NCI-H2171 (cell line): ENCODE measurements around the gene TEX101.
A peak's percentile ranks its signal among the peaks of the same experiment; 100 is the strongest.

Source experiments
- DNase-seq: peaks from one replicate; lab custom pipeline; 2025; lab: John Stamatoyannopoulos, UW

TEX101 gene

DNA sequence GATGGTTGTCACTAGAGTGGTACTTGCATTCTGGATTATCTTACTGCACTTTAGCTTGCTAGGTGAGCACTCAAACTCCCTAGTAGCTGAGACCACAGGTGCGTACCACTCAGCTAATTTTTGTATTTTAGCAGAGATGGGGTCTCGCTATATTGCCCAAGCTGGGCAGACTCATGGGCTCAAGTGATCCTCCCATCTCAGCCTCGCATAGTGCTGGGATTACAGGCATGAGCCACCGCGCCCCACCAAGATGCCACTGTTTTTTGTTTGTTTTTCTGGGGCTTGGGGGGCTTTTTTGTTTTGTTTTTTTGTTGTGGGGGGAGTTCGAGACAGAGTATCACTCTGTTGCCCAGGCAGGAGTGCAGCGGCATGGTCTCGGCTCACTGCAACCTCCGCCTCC is 33.0 kb downstream of the TEX101 start:
- no peak for DNase-seq

DNA sequence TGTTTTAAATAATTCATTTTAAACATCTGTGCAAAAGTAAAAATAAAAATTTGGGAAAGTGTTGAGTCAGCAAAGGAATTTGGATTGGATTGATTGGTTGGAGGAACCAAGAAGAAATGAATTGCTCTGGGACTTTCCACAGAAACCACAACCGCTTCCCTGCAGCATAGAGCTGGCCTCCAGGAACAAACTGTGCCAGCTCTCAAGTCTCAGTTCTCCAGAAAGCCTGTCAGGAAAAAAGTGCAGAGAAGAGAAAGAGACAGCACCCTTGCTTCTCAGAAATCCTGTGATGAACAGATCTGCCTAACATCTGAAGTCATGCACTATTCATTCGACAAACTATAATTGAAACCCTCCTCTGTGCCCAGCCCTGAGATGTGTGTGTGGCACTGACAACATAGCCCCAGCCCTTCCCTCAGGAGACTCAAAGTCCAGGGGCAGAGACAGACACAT is 35.9 kb downstream of the TEX101 start:
- DNase-seq: no peak

DNA sequence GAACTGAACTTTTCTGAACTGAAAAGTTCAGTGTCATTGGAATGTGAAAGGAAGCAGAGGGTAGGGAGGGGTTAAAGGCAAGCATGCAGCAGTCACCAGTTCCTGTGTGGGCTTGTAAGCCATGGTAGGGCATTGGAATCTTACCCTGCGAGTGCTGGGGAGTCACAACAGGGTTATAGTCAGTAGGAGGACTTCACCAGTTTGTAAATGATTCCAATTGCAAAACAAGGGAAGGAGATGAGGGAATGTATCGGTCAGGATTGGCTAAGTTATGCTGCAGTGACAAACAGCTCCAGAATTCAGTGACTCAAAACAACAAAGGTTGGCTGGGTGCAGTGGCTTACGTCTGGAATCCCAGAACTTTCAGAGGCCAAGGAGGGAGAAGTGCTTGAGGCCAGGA is 37.9 kb downstream of the TEX101 start:
- no peak for DNase-seq

DNA sequence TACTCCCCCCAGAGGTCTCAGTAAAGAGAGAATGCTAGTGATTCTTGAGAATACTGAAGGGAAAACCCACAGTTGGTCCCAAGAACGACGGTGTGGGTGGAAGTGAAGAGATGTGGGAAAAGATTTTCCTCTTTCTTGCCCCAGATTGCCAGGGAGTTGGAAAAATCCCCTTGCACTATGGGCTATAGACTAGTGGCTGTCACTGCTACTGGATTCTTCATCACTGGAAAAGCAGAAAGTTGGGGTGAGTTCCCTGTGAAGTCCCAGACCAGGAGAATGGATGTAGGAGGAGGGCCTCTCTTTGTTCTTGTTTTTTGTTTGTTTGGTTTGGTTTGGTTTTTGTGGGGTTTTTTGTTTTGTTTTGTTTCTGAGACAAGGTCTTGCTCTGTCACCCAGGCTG is 39.3 kb downstream of the TEX101 start:
- no peak for DNase-seq

DNA sequence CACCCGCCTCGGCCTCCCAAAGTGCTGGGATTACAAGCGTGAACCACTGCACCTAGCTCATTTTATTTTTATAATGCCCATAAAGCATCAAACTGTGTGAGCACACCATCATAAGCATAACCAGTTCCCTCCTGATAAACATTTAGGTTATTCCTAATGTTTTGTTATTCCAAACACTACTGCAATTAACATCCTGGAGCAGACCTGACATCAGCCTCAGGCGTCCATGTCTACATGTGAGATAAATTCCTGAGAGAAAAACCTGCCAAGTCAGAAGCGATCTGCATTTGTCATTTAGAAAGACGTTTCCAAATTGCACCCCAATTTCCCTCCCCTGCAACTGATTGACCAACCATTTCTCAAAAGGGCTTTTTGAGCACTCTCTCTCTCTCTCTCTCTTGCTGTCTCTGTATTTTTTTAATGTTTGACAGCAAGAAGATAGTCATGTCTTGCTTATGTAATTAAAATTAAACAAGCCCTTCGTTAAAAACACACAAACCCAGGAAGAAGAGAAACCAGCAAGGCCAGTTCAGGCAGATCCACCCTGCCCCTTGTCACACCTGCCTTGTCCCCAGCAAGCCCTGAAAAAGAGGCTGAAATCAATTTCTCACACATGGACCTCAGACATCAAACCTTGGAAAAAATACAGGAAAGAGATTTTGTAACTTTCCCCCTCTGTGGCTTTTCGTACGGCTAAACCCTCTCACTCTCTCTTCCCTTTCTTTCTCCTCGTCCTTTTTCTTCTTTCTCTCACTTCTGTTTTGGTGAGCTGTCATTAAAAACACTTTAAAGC is 40.8 kb downstream of the TEX101 start:
- DNase-seq: no peak

DNA sequence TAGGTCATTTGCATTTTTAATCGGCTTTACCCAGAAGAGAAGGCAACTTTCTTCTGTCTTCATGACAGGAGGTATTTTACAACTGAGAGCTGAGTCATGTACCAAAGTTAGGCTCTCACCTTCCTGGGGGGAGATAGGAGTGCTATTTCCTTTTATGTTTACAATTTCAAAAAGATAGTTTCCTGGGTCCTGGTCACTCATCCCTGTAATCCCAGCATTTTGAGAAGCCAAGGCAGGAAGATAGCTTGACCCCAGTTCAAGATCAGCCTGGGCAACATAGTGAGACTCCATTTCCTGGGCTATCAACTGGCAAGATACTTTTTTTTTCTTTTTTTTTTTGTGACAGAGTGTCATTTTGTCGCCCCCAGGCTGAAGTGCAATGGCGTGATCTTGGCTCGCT is 43.1 kb downstream of the TEX101 start:
- no peak for DNase-seq

DNA sequence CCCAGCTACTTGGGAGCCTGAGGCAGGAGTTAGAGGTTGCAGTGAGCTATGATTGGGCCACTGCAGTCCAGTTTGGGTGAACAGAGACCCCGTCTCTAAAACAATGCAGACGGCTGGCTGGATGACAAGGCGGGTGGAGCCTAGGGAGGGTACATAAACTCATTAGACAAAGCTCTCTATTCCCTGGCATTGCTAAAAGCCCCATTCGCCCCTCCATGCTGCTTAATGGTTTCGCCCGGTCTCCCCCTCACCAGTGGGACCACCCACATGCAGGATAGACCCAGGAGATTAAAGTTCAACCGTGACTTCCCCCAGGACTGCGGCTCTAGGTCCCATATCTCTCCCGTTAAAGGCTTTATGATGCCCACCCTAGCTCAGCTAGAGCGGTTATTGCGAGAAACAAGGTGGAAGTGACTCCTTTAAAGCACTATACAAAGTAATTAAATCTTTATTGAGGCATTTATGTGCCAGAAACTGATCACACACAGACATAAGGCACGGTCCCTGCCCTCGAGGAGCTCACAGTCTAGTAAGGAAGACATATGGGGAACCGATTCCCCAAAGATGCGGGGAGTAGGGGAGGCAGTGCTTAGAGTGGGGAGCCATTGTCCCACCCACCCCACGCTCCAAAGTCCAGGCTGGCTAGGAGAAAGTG is 45.8 kb downstream of the TEX101 start:
- DNase-seq: no peak

DNA sequence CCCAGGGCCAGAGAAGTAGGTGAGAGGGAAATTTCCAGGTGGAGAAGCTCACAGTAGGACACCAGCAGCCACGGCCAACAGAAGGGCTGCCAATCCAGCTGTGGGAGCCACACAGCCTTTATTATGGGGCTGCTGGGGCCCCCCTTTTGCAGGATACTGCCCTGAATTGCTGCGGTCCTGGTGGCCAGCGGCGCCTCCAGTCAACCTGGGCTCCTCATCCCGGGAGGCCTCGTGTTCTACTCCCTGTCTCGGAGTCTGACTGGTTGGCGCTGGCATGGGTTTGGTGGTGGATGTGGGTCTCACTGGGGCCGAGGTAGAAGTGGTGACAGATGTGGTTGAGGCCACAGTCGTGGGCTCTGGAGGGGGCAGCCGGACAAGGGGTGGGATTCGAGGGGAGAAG is 46.6 kb downstream of the TEX101 start:
- no peak for DNase-seq

DNA sequence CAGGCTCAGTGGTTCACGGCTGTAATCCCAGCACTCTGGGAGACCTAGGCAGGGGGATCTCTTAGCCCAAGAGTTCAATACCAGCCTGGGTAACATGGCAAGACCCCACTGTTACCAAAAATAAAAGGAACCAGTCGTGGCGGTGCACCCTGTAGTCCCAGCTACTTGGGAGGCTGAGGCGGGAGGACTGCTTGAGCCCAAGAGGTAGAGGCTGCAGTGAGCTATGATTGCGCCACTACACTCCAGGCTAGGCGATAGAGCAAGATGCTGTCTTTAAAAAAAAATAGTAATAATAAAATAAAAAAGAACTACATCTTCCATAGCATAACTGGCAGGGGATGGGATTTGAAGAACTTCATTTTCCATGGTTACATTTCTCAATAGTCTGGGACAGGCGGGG is 47.7 kb downstream of the TEX101 start:
- DNase-seq: no peak

DNA sequence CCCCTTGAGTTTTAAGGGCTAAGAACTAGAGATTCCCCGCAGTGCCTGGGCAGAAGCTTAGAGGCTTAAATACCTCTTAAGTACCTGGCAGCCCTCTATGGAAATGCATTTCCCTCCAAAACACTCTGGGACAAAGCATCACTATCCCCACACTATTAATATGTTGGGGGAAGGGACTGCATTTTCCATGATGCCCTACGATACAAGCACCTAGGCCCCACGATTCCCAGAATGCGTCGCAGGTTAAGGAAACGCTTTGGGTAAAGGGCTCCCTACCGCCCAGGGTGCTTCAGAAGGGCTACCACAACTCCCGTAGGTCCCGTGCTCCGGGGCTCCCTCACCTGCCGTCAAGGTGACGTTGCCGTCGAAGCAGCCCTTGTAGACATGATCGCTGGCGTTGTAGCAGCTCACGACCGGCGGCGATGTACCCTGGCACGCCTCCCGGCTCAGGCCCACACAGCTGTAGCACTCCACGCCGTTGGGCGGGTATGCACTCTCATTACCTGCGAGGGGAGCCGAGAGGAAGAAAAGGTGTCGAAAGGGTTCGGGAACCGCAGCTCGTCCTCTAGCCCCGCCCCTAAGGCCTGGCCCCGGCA is 48.2 kb downstream of the TEX101 start:
- no peak for DNase-seq

DNA sequence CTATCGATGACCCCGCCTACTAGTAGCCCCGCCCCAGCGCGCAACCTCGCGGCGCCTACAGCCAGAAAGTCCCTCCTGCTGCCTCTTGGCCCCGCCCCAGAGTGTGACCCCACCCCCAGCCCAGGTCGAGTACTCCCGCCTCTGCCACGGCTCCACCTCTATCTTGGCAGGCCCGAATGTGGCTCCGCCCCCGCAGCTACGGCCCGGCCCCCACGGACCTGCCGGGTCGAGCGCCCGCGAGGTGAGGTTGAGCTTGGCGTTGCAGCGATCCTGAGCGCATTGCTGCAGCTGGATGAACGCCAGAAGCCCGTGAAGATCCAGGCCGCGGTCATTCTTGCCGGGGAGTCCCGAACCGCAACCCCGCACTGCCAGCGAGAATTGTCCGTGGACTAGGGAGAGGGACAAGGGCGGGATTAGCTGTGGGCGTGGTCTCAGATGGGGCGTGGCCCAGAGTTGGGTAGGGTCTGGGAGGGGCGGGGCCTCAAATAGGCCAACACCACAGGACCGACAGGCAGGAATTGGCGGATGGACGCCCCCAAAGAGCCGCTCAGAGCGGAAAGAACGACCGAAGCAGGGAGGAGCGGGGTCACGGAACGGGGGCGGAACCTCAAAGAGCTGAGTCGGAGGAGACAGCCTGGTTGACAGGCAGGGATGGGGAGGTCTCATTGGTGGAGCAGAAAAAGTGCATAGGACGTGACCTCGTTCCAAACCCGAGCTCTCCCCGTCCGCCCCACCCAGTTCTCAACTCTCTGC is 48.9 kb downstream of the TEX101 start:
- peak; percentile 90 for DNase-seq

DNA sequence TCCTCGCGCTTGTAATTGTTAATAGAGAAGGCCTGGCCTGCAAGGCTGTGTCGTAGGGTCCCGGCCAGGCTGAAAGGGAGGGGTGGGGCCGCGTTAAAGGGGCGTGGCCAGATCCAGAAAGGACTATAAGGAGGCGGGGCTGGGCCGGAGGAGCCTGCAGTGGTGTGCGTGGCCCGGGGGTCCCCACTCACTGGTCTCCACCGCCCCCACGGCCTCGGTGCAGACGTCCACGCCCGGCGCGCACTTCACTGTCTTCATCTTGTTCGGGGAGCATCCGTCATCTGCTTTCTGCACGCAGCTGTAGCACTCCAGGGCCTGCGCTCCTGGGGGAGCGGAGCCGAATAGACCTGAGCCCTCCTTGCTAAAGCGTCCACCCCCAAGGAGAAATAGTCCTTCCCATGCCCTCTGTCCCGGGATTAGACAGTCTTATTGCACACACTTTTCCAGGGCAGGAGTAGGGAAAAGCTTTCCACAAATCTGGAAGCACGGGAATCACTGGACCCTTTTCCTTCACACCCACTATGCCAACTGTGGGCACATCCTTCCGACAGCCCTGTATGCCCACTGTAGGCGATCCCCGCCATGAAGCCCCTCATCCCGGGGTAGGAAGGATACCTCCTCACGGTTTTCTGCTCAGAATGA is 49.6 kb downstream of the TEX101 start:
- peak; percentile 14 for DNase-seq

DNA sequence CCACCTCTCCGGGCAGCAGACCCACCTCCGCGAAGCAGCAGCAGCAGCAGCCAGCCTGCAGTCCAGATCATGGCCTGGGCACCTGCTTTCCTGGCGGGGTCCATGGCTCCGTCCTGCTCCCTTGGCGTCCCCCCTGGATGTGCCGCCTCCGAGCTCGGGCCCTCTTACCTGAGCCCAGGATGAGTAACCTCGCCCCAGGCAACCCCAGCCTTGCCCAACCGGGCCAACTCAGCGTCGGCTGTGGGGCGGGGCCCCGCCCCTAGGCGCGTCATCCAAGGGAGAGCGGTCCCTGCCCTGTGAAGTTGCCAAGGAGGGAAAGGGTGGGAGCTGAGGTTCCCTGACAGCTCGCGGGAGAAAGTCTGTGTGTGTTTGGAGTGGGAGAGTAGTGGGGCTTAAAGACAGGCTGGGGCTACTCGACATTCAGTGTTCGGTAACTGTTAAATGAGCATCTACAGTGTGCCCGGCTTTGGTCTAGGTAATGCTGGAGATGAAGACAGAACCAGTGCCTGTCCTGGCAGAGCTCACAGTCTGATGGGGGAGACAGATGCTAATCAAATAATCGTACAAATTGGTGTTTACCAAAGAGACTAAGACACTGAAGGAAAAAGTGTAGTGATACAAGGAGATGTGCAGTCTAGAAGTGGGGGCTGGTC is 50.9 kb downstream of the TEX101 start, which contains the start of gene LYPD3:
LYPD3 (minus strand) TSS at position 141 of the 653 bp plus-strand sequence; CDS start at position 104, 37 bp downstream.
- DNase-seq: no peak

DNA sequence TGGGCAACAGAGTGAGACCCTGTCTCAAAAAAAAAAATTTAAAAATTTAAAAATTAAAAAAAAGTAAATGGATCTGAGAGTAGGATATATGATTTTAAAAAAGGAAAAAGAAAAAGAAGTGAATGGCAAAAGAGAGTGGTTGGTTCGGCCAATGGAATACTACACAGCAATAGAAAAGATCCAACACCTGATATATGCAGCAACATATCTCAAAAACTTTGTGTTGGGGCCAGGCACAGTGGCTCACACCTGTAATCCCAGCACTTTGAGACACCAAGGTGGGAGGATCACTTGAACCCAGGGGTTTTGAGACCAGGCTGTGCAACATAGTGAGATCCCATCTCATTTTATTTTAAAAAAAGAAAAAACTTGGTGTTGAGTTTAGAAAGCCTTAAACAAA is 52.1 kb downstream of the TEX101 start:
- DNase-seq: no peak

DNA sequence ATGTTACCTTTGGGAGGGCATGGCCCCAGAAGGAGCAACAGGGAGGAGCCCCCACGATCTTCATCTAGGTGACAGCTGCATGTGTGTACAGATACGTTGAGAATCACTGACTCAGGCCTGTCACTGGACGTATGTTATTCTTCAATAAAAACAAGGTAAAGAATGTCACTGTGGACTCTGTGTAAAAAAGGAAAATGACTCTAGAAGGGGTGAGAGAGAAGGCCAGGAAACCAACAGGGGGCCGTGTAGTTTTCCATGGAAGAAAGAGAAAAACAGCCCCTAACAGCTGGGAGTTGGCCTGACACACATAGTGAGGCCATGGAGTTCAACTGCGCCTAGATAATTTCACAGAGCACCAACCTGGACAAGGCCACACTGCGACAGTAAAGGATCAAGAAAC is 52.6 kb downstream of the TEX101 start:
- no peak for DNase-seq

DNA sequence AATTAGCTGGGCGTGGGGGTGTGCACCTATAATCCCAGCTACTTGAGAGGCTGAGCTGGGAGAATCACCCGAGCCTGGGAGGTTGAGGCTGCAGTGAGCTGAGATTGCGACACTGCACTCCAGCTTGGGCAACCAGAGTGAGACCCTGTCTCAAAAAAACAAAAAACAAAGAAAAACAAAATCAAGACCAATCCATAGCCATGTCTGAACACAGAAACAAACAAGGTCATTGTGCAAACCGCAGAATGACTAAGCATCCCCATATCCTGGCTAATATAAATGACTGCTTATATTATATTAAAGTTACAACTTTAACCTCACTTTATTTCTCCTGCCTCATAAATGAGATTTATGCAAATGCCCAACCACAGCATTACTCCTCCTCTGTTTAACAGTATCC is 53.0 kb downstream of the TEX101 start:
- DNase-seq: no peak
